Right lobe of liver (tissue), 4 donors: ENCODE data around the gene ZNF770.

ENCODE experiments used
- CTCF ChIP-seq, 4 donors: fragments of 200-600 bp in 3 of 4; fragments of 450-650 bp in 1 of 4; IDR thresholded peaks; one replicate each; pipeline versions ENCODE4 v1.5.1 to v1.8.0; 2016 to 2022; ENCODE audit warnings: antibody characterized with exemption in 4 of 4, mild to moderate bottlenecking in 2 of 4
- POLR2A ChIP-seq: fragments of 450-650 bp; IDR thresholded peaks from one replicate; pipeline ENCODE4 v1.6.1; 2017; ENCODE audit warnings: antibody characterized with exemption, mild to moderate bottlenecking
- donor health status: DM: no; HTN: no; CAD: no.
- donor health status: DM: no; HTN: no; CAD: no.
- donor health status: DM: no; HTN: yes; CAD: no.

- TF ChIP-seq CTCF (IDR thresholded peaks at IDR 0.05), result no peak
- TF ChIP-seq POLR2A, result no peak
These were observed 31.6 kb upstream of the ZNF770 start for GRCh38 chr15:35019404-35020327.
